ENCODE results near the gene SRC. TPM values are rescaled to one million over a fixed set of nuclear protein-coding genes. Genes with fewer than 3 reads are reported as not detected.
A peak's percentile ranks its signal among the peaks of the same experiment; 100 is the strongest.

The SRC gene
- total and polyA plus RNA-seq, 2 experiments from 2014 or later: 26.2 to 34.3 TPM

- H3K36me3 ChIP-seq: peaks cover 14% of the 10 kb centered on the region
- no peak overlapping the region for H3K4me3 ChIP-seq
- no peak for TF ChIP-seq CTCF (IDR thresholded peaks at IDR 0.05; ENCODE audit: low read depth, low read length)
- H3K27ac ChIP-seq: no peak overlapping the region
- no peak for DNase-seq (ENCODE audit: low read depth in 1 of 2, low spot score in 1 of 2)
- H3K4me1 ChIP-seq (ENCODE audit: low read depth): peaks cover 9% of the 10 kb centered on the region
- H3K9me3 ChIP-seq (ENCODE audit: low read depth): no peaks in the 10 kb centered on the region
- no peaks in the 10 kb centered on the region for H3K27me3 ChIP-seq
Observed at GRCh38 chr20:37403107-37404033, 57.4 kb downstream of the SRC start.

- no peak for DNase-seq (ENCODE audit: low read depth in 1 of 2, low spot score in 1 of 2)
- H3K4me3 ChIP-seq: no peak overlapping the region
- peaks cover 9% of the 10 kb centered on the region for H3K4me1 ChIP-seq (ENCODE audit: low read depth)
- no peaks in the 10 kb centered on the region for H3K27me3 ChIP-seq
- H3K36me3 ChIP-seq: peaks cover 8% of the 10 kb centered on the region
- TF ChIP-seq CTCF (IDR thresholded peaks at IDR 0.05; ENCODE audit: low read depth, low read length): no peak
- no peak overlapping the region for H3K27ac ChIP-seq
- no peaks in the 10 kb centered on the region for H3K9me3 ChIP-seq (ENCODE audit: low read depth)
Observed at GRCh38 chr20:37404461-37404890, 58.5 kb downstream of the SRC start.

GRCh38 chr20:37405351-37405897, 59.5 kb downstream of the SRC start:
- DNase-seq (ENCODE audit: low read depth in 1 of 2, low spot score in 1 of 2): no peak
- TF ChIP-seq CTCF (IDR thresholded peaks at IDR 0.05; ENCODE audit: low read depth, low read length): no peak
- Histone ChIP-seq H3K36me3 (peaks cover 8% of the 10 kb centered on the region), H3K4me1 (ENCODE audit: low read depth) (peaks cover 9% of the 10 kb centered on the region), H3K4me3 (no peak overlapping the region), H3K27ac (no peak overlapping the region), H3K27me3 (no peaks in the 10 kb centered on the region), H3K9me3 (ENCODE audit: low read depth) (no peaks in the 10 kb centered on the region)

- Histone ChIP-seq H3K27ac (no peak overlapping the region), H3K36me3 (peaks cover 8% of the 10 kb centered on the region), H3K4me1 (ENCODE audit: low read depth) (peaks cover 9% of the 10 kb centered on the region), H3K27me3 (no peaks in the 10 kb centered on the region), H3K4me3 (peak overlapping the region; percentile 16), H3K9me3 (ENCODE audit: low read depth) (no peaks in the 10 kb centered on the region)
- no peak for TF ChIP-seq CTCF (IDR thresholded peaks at IDR 0.05; ENCODE audit: low read depth, low read length)
- peak; percentile 43 to 64 for DNase-seq (ENCODE audit: low read depth in 1 of 2, low spot score in 1 of 2)
Observed at GRCh38 chr20:37406010-37406998, 60.4 kb downstream of the SRC start.

- peaks cover 8% of the 10 kb centered on the region for H3K36me3 ChIP-seq
- no peaks in the 10 kb centered on the region for H3K27me3 ChIP-seq
- H3K9me3 ChIP-seq (ENCODE audit: low read depth): no peaks in the 10 kb centered on the region
- H3K4me3 ChIP-seq: peak overlapping the region; percentile 16
- H3K27ac ChIP-seq: no peak overlapping the region
- TF ChIP-seq CTCF (IDR thresholded peaks at IDR 0.05; ENCODE audit: low read depth, low read length): no peak
- peaks cover 8% of the 10 kb centered on the region for H3K4me1 ChIP-seq (ENCODE audit: low read depth)
- peak in 1 of 2 donors; percentile 10 for DNase-seq (ENCODE audit: low read depth in 1 of 2, low spot score in 1 of 2)
Observed at GRCh38 chr20:37407019-37407566, 61.2 kb downstream of the SRC start.
